ENCODE results near the gene EARS2.
"Not testable (repeated sequence)": the region's sequence is repeated elsewhere in the genome, so short reads cannot be mapped to it uniquely, and the experiment has no call there.

Gene EARS2

DNA sequence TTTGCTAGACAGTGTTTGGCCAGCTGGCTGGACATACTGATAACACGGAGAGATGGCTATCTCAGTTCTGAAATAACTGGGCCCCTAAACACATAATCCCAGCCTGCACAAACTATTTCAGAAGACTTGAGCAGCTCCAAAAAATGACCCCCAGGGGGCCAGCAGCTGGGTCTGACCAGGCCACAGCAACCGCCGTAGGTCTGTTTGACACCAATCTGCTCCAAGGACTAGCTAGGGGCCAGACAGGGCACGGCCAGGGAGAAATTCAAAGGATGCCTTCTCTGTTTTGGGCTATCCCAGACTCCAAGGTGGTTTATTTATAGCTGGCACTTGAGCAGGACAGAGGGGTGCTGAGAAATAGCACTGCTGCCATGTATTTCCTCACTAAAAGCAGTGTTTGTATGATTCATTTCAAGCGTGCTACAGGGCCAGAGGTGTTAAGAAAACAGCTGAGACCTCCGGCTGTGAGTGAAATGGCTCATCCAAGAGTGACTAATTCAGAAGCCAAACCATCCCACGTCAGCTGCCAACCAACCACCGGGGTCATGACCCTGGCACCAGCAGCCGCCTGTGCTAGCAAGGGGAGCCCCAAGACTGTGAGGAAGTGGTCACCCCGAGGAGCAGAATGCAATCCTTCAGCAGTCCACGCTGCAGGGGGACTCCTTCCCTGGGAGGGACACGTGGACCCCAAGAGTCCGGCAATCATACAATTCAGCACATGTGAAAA lies 52.5 kb downstream of the EARS2 start:
- DNase-seq: no peak

DNA sequence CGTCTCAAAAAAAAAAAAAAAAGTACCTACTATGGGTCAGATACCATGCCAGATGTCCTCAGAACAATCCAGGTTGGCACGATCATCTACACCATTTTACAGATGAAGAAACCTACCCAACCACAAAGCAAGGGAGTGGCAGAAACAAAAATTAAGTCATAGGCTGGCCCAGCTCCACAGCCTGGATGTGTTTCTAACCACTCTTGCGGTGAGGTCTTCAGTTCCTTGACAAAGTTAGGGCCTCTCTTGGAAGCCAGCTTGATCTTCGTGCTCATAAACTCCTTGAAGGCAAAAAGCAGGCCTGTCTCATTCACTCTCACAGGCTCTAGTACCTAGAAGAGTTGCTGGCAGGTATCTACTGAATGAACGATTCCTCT lies 53.1 kb downstream of the EARS2 start:
- DNase-seq: no peak

DNA sequence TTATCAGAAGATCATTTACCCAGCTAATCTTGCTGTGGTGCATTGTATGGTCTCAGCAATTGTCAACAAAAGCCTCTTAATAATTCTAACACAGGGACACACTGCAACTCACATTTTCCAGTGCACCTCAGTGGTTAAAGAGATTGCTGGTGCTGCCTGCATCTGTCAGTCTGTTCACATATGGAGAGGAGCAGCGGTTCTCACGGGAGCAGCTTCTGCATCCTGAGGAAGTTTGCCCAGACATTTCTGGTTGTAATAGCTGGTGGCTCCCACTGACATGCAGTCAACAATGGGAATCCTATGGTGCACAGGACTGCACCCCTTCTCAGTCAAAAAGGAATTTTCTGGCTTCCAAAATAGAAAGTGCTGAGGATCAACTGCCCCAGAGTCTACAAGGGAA lies 54.7 kb downstream of the EARS2 start:
- no peak for DNase-seq

DNA sequence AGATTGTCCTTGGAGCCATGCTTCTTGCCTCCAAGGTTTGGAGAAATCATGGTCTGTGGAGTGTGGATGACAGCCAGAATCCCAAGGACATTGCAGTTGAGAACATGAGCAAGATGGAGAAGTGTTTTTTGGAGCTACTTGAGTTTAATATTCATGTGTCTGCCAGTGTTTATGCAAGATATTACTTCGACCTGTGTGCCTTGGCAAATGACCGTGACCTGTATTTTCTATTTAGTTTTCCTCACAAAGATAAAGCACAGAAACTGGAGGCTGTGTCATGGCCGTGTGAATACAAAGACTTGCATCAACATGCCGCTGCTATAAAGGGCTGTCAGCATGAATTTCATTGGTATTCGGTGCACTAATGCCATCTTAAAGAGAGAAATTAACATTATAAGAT lies 55.9 kb downstream of the EARS2 start:
- DNase-seq: no peak

DNA sequence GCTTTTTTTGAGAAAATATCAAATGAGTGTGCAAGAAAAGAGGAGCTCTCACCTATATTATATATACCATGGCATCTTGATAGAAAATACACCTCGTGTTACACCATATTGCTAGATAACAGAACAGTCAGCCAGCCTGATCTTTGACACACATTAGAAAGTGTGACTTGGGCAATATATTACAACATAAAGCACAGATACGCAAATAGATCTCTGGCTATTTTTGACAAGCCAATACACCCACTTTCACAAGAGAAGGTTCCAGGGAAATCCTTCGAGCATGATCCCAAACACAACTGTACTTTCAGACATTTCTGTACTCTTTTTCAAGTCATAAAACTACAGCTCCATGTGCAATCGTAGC lies 56.3 kb downstream of the EARS2 start:
- no peak for DNase-seq

DNA sequence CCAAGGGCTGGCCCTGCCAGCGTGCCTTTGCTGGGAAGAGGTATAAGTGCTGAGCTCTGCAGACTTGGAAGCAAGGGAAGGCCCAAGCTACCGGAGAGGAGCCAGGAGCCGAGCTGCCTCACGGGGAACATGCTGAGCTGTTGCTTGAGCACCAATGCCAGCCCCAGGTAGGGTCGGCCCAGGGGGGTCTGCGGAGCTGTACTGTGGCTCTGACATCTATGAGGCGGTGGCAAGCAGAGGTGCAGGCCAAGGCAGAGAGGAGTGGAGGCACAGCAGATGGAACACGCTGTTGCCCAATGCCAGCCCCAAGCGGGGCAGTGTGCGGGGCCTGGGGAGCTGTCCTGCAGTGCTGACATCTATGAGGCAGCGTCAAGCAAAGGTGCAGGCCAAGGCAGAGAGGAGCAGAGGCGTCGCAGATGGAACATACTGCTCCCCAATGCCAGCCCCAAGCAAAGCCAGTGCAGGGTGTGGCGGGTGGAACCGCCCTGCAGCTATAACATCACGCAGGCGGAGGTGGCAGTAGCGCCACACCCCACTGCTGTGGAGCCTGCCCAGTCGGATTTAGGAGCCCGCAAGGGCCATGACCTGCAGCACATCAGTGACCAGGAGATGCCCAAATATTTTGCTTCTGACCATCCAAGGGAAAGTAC lies 56.8 kb downstream of the EARS2 start:
- no peak for DNase-seq

DNA sequence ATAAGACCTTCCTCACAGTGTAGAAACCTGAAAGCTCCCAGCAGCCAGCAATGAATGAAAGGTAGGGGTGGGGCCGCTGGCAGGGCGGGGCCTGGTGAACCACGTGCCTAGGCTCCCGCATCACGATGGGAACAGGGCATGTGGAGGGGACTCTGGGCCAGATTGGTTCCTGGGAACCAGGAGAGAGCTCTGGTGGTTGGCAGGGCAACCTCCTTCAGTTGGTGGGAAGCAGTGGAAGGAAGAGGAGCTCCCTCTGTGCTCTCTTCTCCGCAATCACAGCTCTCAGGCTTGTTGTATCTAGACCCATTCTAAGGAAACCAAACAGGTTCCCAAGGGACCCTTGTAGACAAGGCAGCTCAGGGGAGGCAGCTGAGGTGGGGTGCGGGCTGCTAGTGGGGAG lies 57.3 kb downstream of the EARS2 start:
- no peak for DNase-seq

DNA sequence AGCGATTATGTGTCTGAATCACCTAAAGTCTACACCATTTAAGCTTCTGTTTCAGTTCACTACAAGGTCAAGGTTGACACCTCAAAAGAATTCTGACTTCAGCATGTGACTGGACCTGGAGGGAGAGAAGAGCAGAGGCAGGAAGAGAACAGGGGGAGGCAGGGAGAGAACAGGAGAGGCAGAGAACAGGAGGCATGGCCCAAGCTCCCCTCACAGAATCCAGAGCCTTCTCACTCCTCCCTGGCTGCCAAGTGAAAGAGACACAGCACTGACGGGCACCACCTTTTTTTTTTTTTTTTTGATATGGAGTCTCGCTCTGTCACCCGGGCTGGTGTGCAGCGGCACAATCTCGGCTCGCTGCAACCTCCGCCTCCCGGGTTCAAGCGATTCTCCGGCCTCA lies 58.3 kb downstream of the EARS2 start:
- DNase-seq: no peak

DNA sequence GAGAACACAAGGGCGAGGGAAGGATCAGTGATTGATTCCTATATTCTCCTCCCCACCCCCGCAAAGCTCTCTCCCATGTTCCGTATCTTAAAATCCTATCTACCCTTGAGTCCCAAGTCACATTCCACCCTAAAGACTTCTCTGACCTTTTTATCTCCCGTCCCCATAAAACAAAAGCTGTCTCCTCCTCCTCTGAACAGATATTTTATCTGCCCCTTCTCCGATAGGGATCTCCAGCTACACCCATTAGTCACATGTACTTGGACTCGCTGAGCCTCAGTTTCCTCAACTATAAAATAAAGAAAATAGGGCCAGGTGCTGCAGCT lies 59.6 kb downstream of the EARS2 start:
- no peak for DNase-seq

DNA sequence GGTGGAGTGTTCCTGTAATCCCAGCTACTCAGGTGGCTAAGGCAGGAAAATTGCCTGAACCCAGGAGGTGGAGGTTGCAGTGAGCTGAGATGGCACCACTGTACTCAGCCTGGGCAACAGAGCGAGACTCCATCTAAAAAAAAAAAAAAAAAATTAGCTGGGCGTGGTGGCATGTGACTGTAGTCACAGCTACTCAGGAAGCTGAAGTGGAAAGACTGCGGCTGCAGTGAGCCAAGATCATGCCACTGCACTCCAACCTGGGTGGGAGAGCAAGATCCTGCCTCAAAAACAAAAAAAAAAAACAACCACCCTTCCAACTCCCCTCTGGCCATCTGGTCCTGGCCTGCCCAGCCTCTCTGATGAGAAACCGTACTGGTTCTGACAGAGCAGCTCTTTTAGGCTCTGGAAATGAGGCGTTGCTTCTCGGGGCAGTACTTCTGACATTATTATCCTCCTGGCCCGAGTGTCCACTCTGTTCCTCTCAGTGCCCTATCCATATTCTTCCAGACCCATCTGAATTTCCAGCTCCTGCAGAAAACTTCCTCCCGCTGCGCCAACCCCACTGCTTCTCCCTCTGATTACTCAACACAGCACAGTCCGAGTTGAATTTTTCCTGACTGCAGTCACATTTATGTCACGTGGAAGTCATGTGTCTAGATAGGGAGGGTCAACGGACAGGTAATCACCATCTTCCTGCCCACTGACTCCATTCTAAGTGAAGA lies 60.2 kb downstream of the EARS2 start:
- DNase-seq: no peak

DNA sequence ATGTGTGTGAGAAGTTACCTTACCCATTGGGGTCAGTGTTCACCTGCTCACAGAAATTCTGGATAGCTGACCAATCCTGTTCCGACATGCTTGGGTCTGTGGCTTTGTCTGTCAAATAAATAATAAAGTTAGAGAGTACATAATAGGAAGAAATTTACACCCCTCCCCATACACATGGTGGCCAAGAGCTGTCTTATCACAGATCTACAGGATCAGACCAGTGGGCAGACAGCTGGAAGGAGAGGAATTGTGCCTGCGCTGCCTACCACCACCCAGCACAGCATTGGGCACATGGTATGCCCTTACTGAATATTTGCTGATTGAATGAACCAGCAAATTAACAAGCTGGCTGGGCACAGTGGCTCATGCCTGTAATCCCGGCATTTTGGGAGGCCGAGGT lies 61.5 kb downstream of the EARS2 start:
- no peak for DNase-seq

DNA sequence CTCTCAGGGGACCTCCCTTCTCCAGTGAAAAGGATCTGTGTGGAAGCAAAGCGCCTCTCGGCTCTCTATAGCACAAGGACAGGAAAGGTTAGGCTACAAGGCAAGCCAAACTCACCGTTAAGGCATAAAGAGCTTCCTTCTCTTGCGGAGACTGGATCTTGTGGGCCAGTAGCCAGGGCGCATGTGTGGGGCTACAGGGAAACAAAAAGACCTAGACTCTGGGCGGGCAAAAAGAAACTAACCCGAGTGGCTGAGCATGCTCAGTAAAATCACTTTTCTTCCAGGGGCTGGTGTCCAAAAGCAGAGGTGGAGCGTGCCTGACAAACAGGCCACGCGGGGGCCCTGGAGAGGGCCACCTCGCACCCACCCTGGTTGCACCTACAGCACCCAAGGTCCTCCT lies 63.0 kb downstream of the EARS2 start:
- DNase-seq: no peak

DNA sequence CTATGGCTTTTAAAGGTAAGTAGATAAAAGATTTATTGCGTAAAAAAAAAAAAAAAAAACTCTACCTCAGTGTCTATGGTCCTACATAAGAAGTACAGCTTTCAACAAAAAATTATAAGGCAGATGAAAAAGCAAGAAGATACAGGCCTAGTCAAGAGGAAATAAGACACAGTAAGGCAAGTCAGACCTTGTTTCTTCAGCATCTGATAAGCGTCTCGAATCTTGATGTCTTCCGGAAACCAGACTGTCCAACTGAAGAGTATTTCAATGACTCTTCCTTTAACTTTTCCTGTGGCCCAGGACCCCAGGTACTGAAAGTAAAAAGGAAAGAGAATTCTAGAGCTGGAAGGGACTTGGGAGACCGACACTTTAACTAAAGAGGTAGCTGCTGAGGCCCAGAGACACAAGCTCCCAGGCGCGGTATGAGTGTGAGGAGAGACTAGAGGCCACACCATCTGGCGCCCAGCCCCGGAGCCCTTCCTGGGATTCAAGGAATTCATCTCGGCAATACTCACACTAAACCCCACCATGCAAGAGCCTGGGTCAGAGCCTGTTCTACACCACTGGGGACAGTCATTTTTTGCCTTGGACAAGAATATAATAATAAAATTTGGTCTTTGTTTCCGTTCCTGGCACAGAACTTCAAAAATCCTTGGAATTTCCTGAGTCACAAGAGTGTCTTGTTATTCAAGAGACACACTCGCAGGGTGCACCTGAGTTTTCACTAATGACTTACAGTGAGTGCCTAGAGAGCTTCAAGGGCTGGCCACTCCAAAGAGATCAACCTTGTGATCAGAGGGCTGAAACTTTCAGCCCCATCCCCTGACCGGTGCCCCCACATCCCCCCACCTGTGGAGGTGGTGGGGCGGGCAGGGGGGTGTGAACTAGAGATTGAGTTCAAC lies 65.4 kb downstream of the EARS2 start:
- no peak for DNase-seq

DNA sequence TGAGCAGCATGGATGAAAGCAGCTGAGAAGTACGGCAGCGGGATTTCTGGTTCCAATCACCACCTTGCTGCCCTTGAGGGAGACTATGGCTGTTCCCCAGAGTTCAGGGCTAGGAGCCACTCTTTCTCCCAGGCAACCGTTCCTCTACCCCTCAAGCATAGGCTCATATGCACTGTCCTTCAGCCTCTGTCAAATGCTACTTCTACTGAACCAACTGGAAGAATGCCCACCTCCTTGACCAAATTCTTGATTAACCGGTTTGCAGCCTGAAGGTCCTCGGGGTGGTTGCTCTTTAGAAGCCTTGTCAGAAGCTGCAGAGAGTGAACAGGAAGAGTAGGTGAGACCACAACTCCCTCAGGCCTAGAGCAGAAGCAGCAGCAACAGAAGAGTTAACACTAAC lies 70.7 kb downstream of the EARS2 start:
- no peak for DNase-seq

DNA sequence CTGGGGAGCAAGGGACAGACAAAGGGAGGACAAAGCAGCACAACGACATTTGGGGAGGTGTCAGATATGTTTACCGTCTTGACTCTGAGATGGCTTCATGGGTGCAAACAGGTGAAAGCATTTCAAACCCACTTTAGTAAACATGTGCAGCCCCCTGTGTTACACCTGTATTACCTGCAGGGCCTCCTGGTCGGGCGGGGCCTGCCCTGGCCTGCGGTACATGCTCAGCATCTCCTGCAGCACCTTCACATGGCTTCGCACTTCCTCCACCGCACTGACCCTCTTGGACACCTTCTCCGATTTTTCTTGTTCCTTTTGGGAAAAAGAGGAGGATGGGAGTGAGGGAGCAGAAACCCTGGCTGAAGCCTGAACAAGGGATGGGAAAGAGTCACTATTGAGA lies 71.3 kb downstream of the EARS2 start:
- DNase-seq: no peak

DNA sequence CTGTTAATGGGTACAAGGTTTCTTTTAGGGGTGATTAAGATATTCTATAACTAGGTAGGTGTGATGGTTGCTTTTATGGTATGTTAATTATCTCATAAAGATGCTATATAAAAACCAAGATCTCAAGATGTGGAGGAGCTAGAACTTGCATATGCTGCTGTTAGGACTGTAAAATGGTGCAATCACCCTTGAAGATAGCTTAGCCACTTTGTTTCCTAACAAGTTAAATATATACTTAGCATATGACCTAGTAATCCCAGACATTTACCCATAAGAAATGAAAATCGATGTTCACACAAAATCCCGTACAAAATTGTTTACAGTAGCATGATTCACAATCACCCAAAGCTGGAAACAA lies 71.9 kb downstream of the EARS2 start:
- no peak for DNase-seq

DNA sequence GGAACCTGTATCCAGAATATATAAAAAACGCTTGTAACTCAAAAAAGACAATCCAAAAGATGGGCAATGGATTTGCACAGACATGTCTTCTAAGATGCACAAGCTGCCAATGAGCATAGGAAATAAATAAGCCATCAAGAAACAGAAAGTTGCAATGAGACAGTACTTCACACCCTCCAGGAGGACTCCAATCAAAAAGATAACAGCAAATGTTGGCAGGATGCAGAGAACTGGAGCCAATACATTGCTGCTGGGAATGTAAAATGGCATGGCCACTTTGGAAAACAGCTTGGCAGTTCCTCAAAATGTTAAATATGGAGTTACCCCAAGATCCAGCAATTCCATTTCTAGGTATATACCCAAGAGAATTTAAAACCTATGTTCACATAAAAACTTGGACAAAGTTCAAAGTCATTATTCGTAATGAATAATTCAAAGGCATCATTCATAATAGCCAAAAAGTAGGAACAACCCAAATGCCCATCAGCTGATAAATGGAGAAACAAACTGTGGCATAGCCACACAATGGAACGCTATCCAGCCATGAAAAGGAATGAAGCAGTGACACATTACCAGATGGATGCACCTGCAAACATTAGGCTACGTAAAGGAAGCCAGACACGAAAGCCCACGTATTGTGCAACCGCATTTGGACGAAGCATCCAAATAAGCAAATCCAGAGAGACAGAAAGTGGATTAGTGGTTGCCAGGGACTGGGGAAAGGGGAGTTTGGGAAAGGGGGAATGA lies 72.5 kb downstream of the EARS2 start:
- DNase-seq: no peak

DNA sequence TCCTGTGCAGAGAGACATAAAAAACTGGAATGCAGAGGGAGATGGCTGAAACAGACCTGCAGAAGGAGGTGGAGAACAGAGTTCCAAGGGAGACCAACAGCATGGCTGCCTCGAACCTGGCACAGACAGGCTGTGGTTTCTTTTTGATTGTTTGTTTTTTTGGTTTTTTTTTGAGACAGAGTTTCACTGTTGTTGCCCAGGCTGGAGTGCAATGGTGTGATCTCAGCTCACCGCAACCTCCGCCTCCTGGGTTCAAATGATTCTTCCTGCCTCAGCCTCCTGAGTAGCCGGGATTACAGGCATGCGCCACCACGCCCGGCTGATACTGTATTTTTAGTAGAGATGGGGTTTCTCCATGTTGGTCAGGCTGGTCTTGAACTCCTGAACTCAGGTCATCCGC lies 73.7 kb downstream of the EARS2 start:
- DNase-seq: not testable (repeated sequence)

DNA sequence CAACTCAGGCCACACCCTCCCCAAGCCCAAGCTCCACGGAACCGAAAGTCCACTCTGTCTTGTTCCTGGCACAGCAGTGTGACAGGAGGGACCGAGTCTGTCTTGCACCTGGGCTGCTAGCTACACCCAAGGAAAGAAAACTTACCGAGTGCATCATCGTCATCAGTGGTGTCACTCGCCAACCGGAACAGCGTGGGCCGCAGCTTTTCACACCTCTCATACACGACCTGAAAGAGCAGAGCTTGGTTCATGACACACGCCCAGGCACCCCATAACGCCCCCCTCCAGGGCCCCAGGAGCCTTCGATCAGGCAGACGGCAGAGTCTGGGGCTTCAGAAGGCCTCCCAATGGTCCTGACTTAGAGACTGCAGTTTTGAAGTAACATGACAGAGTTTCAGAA lies 74.4 kb downstream of the EARS2 start:
- DNase-seq: no peak

DNA sequence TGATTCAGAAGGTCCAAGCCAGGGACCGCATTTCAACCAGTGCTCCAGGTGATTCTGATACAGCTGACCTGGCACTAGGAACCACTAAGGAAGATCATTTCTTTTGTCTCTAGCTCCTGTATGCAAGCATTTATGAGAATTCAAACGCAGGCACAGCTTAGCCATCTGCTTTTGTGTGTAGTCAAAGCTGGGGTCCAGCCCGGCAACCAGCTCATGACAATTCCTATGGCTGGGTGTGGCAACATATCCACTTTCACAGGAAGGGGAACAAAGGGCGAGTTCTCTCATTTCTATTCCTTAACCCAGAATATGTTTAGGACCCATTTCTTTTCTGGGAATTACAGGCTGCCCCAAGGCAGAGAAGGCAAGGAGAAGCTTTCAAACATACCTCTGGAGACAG lies 76.9 kb downstream of the EARS2 start:
- DNase-seq: no peak

DNA sequence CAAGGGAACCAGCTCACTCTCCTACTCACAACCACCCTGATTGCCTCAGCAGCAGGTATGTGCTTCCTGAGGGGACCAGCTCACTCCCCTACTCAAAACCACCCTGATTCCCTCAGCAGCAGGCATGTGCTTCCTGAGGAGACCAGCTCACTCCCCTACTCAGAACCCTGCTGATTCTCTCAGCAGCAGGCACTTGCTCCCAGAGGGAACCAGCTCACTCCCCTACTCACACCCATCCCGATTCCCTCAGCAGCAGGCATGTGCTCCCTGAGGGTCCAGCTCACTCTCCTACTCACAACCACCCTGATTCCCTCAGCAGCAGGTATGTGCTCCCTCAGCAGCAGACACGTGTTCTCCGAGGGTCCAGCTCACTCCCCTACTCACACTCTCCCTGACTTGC lies 78.0 kb downstream of the EARS2 start:
- DNase-seq: no peak

DNA sequence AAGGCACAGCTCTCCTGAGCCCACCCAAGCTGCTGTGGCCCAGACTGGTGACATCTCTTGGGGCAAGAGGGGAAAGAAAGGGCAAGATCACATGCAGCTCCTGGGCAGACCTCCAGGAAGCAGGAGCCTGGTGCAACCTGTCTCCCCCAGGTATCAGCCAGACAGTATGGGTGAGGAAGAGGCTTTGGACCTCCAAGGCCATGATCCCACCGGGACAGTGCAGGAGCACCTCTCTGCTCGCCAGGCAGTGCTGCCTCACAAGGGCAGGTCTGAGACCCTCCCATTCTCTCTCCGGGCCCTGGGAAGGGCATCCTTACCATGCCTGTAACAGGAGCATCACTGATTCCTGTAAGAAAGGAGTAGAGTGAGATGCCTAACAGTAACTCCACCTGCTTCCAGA lies 78.6 kb downstream of the EARS2 start:
- DNase-seq: no peak

DNA sequence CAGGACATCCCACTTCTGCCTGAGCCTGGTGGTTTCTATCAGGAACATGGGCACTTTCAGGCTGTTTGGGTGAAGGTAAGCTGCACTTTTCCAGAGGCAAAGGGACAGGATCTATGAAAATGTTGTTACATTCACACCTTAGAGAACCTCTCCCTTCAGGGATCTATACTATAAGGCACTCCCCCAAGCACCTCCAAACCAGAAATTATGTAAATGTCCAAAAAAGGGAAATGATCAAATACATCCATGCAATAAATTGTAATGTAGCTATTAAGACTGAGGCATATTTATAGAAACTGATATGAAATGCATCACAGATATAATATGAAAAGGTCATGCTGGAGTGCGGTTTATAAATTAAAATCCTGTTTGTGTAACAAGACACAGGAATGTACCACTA lies 80.9 kb downstream of the EARS2 start:
- no peak for DNase-seq
